ENCODE results near the gene CA9. TPM values are rescaled to one million over a fixed set of nuclear protein-coding genes. Genes with fewer than 3 reads are reported as not detected.

Gene CA9
- total RNA-seq, 1 donor from 2014 or later, result 0.30 TPM

GRCh38 chr9:35664531-35665470, 8.9 kb upstream of the CA9 start, which contains the start of gene ARHGEF39:
Gene ARHGEF39, minus strand, starts transcription at chr9:35665195. Its CDS starts 26 bp downstream, at chr9:35665169.
- DNase-seq (ENCODE audit: missing footprints), result peak; percentile 90
- peak; percentile 92 for ATAC-seq
- intact Hi-C loops (cut with DNase I), result no loop called here

DNA sequence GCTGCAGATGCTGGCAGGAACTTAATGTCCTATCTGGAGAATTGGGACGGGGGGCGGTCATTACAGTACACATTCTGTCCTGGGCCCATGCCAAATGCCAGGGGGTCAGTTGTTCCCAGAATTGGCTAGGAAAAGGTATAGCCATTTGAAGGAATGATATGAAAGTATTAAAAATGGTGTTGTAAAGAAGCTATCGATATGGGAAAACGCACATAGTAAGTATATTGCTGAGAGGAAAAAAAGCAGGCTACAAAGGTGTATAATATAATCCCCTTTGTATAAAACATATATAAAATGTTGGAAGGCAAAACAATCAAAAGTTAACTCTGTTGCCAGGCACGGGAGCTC, 8.3 kb upstream of the CA9 start:
- DNase-seq (ENCODE audit: missing footprints) (no peak), ATAC-seq (no peak)
- intact Hi-C loops (cut with DNase I), result no loop called here

GRCh38 chr9:35666045-35666444, 7.7 kb upstream of the CA9 start:
- intact Hi-C loops (cut with DNase I), result no loop called here
- no peak for DNase-seq (ENCODE audit: missing footprints)
- no peak for ATAC-seq

- intact Hi-C loops (cut with DNase I), result no loop called here
- no peak for ATAC-seq
- DNase-seq (ENCODE audit: missing footprints), result no peak
These were observed 7.2 kb upstream of the CA9 start for GRCh38 chr9:35666549-35666948.

GRCh38 chr9:35667939-35668338, 5.8 kb upstream of the CA9 start:
- intact Hi-C loops (cut with DNase I), result no loop called here
- no peak for ATAC-seq
- DNase-seq (ENCODE audit: missing footprints), result no peak

DNA sequence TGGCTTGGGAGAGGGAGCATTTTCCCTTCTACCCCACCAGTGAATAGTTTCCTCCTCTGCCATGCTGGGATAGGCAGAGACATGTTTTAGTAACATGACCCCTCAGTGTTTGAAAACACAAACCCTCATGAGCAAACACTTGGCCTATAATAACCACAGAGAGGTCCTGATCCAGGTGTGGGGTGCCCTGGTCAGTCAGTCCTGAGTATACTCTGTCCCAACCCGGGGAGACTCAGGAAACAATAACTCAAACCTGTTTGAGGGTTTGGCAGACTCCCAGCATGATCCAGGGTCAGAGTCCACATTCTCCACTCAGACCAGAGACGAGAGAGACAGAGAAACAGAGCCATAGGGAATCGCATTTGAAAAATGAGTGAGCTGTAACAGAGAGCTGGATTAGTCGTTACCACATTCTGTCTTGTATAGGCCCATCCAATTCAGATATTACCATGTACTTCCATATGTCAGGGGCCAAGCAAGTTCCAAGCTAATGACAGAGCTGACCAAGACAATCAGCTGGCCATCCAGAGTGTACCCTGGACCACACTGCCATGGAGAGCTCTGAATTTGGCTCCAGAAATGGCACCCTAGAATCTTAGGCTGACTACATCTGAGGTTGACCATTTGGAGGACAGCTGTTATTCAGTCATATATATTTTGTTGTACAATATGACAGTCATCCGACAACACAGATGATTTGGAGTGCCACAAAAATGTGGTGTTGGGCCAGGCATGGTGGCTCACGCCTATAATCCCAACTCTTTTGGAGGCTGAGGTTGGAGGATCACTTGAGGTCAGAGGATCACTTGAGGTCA, 4.2 kb upstream of the CA9 start:
- ATAC-seq, result no peak
- no peak for DNase-seq (ENCODE audit: missing footprints)
- intact Hi-C loops (cut with DNase I), result no loop called here

GRCh38 chr9:35674025-35674361, 265 bp downstream of the CA9 start:
- intact Hi-C loops (cut with DNase I), result no loop called here
- ATAC-seq (no peak), DNase-seq (ENCODE audit: missing footprints) (no peak)

DNA sequence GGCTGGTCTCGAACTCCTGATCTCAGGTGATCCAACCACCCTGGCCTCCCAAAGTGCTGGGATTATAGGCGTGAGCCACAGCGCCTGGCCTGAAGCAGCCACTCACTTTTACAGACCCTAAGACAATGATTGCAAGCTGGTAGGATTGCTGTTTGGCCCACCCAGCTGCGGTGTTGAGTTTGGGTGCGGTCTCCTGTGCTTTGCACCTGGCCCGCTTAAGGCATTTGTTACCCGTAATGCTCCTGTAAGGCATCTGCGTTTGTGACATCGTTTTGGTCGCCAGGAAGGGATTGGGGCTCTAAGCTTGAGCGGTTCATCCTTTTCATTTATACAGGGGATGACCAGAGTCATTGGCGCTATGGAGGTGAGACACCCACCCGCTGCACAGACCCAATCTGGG, 1.5 kb downstream of the CA9 start:
- intact Hi-C loops (cut with DNase I), result no loop called here
- DNase-seq (ENCODE audit: missing footprints), result no peak
- ATAC-seq, result peak; percentile 2

GRCh38 chr9:35675732-35676392, 2.1 kb downstream of the CA9 start:
- intact Hi-C loops (cut with DNase I), result no loop called here
- ATAC-seq, result peak; percentile 62
- peak; percentile 65 for DNase-seq (ENCODE audit: missing footprints)

GRCh38 chr9:35679091-35679490, 5.4 kb downstream of the CA9 start:
- no peak for ATAC-seq
- DNase-seq (ENCODE audit: missing footprints), result no peak
- intact Hi-C loops (cut with DNase I), result no loop called here

GRCh38 chr9:35679766-35680330, 6.1 kb downstream of the CA9 start:
- no peak for DNase-seq (ENCODE audit: missing footprints)
- intact Hi-C loops (cut with DNase I), result no loop called here
- no peak for ATAC-seq

- DNase-seq (ENCODE audit: missing footprints) (no peak), ATAC-seq (no peak)
- intact Hi-C loops (cut with DNase I), result no loop called here
These were observed 6.8 kb downstream of the CA9 start for GRCh38 chr9:35680331-35681105.

DNA sequence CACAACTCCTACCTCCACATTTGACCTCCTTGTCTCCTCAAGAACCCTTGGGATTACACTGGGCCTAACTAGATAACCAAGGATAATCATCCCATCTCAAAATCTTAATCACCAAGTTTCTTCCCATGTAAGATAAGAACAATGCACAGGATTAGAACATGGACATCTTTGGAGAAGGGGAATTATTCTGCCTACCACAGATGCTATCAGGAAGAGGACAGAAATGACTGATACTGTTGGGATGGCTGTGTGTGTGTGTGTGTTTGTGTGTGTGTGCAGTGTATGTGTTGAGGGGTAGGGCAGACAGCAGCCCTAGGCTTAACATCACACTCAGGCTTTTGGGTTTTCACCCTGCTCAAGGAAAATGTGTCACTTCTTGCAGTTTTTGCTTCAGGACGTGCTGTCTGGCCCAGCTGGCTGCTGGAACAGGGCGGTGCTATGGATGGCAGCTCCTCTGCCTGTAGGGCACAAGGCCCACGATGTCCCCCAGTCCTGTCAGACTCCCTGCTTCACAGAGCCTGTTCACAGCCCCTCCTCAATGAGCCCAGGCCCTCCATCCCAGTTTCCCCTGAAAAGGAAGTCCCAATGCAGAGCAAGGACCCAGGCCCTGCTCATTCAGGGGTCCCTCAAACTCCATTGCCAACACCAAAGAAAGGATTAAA, 7.7 kb downstream of the CA9 start:
- ATAC-seq, result no peak
- intact Hi-C loops (cut with DNase I), result no loop called here
- DNase-seq (ENCODE audit: missing footprints), result no peak

- no peak for ATAC-seq
- no peak for DNase-seq (ENCODE audit: missing footprints)
- intact Hi-C loops (cut with DNase I), result no loop called here
These were observed 8.3 kb downstream of the CA9 start for GRCh38 chr9:35682051-35682450.

DNA sequence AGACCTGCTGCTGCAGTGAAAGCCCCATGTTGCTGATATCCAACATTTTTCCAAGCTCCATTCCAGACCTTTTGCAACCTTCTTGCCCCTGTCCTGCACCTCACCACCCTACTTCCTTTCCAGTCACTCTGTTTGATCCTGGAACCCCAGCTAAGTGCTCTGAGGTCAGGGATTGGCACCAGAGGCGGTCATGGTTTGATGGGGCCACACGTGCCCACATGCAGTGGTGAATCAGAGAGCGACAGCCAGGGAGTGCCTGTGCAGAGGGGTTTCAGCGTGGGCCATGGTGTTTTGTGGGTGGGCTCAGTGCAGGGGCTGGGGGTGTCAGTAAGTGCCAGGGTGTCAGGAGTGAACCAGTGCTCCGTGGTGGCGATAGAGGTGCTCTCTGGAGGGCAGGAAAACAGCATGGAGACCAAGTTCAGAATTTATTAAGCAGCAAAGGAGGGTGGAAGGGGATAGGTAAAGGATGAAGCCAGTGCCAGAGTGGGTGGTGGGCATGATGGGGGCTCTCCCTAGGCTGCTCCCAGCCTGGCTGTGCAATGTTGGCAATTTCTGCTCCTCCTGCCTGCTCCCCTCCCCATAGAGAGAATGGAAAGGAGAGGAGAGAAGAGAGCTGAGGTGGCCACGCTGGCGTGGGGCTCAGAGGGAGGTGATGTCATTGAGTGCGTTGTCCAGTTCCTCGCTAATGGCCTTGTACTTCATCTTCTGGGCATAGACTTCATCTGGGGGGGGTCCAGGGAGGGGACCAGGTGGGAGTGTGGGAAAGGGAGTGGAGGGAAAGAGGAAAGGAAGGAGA, 9.0 kb downstream of the CA9 start:
- intact Hi-C loops (cut with DNase I), result no loop called here
- ATAC-seq, result no peak
- no peak for DNase-seq (ENCODE audit: missing footprints)

- ATAC-seq (no peak), DNase-seq (ENCODE audit: missing footprints) (no peak)
- intact Hi-C loops (cut with DNase I), result no loop called here
These were observed 9.6 kb downstream of the CA9 start for GRCh38 chr9:35683323-35683722.

- no peak for ATAC-seq
- intact Hi-C loops (cut with DNase I), result no loop called here
- no peak for DNase-seq (ENCODE audit: missing footprints)
These were observed 11.2 kb downstream of the CA9 start for GRCh38 chr9:35684921-35685320.

All from Right ventricle myocardium inferior (tissue), 1 donor.